Activated CD8-positive, alpha-beta memory T cell treated with anti-CD3 and anti-CD28 coated beads, Interleukin-2, amount 50 U/mL, for 4 hours (primary cell): Measurements from ENCODE around the gene CALHM2.

Experiments used
- DNase-seq: peaks from one replicate; pipeline ENCODE4 v3.0.0-alpha.2; 2020

Gene CALHM2

GRCh38 chr10:103475437-103475836, 23.3 kb upstream of the CALHM2 start:
- no peak for DNase-seq

- no peak for DNase-seq
Measured at GRCh38 chr10:103474077-103474476, 21.9 kb upstream of the CALHM2 start.

GRCh38 chr10:103473261-103473671, 21.1 kb upstream of the CALHM2 start:
- DNase-seq = no peak

GRCh38 chr10:103472005-103472404, 19.8 kb upstream of the CALHM2 start:
- no peak for DNase-seq

- DNase-seq = peak; percentile 63
Measured at GRCh38 chr10:103470761-103471653, 18.8 kb upstream of the CALHM2 start.

GRCh38 chr10:103469201-103469600, 17.0 kb upstream of the CALHM2 start:
- no peak for DNase-seq

- DNase-seq = no peak
Measured at GRCh38 chr10:103467406-103467805, 15.2 kb upstream of the CALHM2 start.

- DNase-seq = no peak
Measured at GRCh38 chr10:103466734-103467133, 14.6 kb upstream of the CALHM2 start.

- no peak for DNase-seq
Measured at GRCh38 chr10:103465411-103466179, 13.4 kb upstream of the CALHM2 start.

- DNase-seq = no peak
Measured at GRCh38 chr10:103463499-103463898, 11.3 kb upstream of the CALHM2 start.

GRCh38 chr10:103459615-103460014, 7.4 kb upstream of the CALHM2 start:
- no peak for DNase-seq

- DNase-seq = no peak
Measured at GRCh38 chr10:103458720-103459119, 6.5 kb upstream of the CALHM2 start, which contains the start of gene CALHM1. CALHM1 (minus strand) TSS chr10:103458900; CDS start chr10:103458751, 149 bp downstream.

- no peak for DNase-seq
Measured at GRCh38 chr10:103457896-103458583, 5.9 kb upstream of the CALHM2 start.

- no peak for DNase-seq
Measured at GRCh38 chr10:103457176-103457712, 5.1 kb upstream of the CALHM2 start.

- DNase-seq = no peak
Measured at GRCh38 chr10:103456074-103456660, 4.0 kb upstream of the CALHM2 start.

- no peak for DNase-seq
Measured at GRCh38 chr10:103455235-103455634, 3.1 kb upstream of the CALHM2 start.

- no peak for DNase-seq
Measured at GRCh38 chr10:103454026-103454425, 1.9 kb upstream of the CALHM2 start.

GRCh38 chr10:103452506-103453230, 498 bp upstream of the CALHM2 start:
- DNase-seq = no peak

GRCh38 chr10:103451091-103451813, 918 bp downstream of the CALHM2 start:
- peak; percentile 46 for DNase-seq

- DNase-seq = no peak
Measured at GRCh38 chr10:103450201-103450695, 1.9 kb downstream of the CALHM2 start.
